Neuronal stem cell (in vitro differentiated cells): ENCODE measurements around the gene SLC36A4.
"Not testable (repeated sequence)": the region's sequence is repeated elsewhere in the genome, so short reads cannot be mapped to it uniquely, and the experiment has no call there.

Source experiments
- DNase-seq: peaks from one replicate; pipeline ENCODE4 v3.0.0-alpha.2; 2013; ENCODE audit warnings: low spot score
- H2AFZ ChIP-seq: one replicate; pipeline ENCODE4 v1.6.1; 2013; ENCODE audit warnings: mild to moderate bottlenecking, low read length, inconsistent platforms
- H2AK5ac ChIP-seq: 2 replicates; pipeline ENCODE4 v1.6.1; 2013; ENCODE audit warnings: low read depth, mild to moderate bottlenecking, inconsistent platforms, low read length, moderate library complexity, mixed read lengths
- H2BK120ac ChIP-seq: 2 replicates; pipeline ENCODE4 v1.6.1; 2013; ENCODE audit warnings: low read depth, mild to moderate bottlenecking, inconsistent platforms, low read length, moderate library complexity, mixed read lengths
- H2BK12ac ChIP-seq: one replicate; pipeline ENCODE4 v1.6.1; 2013; ENCODE audit warnings: low read length, inconsistent platforms
- H2BK15ac ChIP-seq: 2 replicates; pipeline ENCODE4 v1.6.1; 2013; ENCODE audit warnings: mild to moderate bottlenecking, low read length, inconsistent platforms, mixed read lengths
- H2BK5ac ChIP-seq: one replicate; pipeline ENCODE4 v1.6.1; 2013; ENCODE audit warnings: inconsistent platforms, mild to moderate bottlenecking, low read length, moderate library complexity
- H3K14ac ChIP-seq: one replicate; pipeline ENCODE4 v1.6.1; 2013; ENCODE audit warnings: low read length, inconsistent platforms
- H3K18ac ChIP-seq: 2 replicates; pipeline ENCODE4 v1.6.1; 2013; ENCODE audit warnings: low read length, inconsistent platforms
- H3K23ac ChIP-seq: 2 replicates; pipeline ENCODE4 v1.6.1; 2013; ENCODE audit warnings: low read depth, mild to moderate bottlenecking, mixed read lengths, low read length, inconsistent platforms; ENCODE audit not compliant: poor library complexity
- H3K27ac ChIP-seq: replicated peaks from 3 replicates; pipeline ENCODE4 v1.5.1; 2013; ENCODE audit warnings: low read length, inconsistent platforms
- H3K27me3 ChIP-seq, 3 experiments: 2 replicates each; pipeline ENCODE4 v1.6.1; 2013; ENCODE audit warnings: low read length in 3 of 3, mild to moderate bottlenecking in 2 of 3, inconsistent platforms in 1 of 3, low read depth in 1 of 3, mixed read lengths in 1 of 3, moderate library complexity in 1 of 3; ENCODE audit not compliant: control insufficient read depth in 3 of 3, insufficient read depth in 3 of 3
- H3K36me3 ChIP-seq, 2 donors: replicated peaks in 1 of 2; 2 replicates each; pipeline ENCODE4 v1.6.1; 2013; ENCODE audit warnings: low read length in 2 of 2; ENCODE audit not compliant: control insufficient read depth in 2 of 2, insufficient read depth in 2 of 2
- H3K4ac ChIP-seq: 2 replicates; pipeline ENCODE4 v1.6.1; 2013; ENCODE audit warnings: inconsistent platforms, mild to moderate bottlenecking, low read length, moderate library complexity
- H3K4me1 ChIP-seq, 2 donors: 1 replicate in 1 of 2; 2 replicates in 1 of 2; pipeline ENCODE4 v1.6.1; 2013; ENCODE audit warnings: low read length in 2 of 2, low read depth in 1 of 2; ENCODE audit not compliant: control insufficient read depth in 2 of 2, insufficient read depth in 1 of 2
- H3K4me2 ChIP-seq: one replicate; pipeline ENCODE4 v1.6.1; 2013; ENCODE audit warnings: mild to moderate bottlenecking, low read length, inconsistent platforms; ENCODE audit not compliant: insufficient read depth, poor library complexity, severe bottlenecking
- H3K4me3 ChIP-seq, 2 donors: 2 replicates each; pipeline ENCODE4 v1.5.1; 2013; ENCODE audit warnings: low read length in 2 of 2, mild to moderate bottlenecking in 2 of 2, inconsistent platforms in 1 of 2, moderate library complexity in 1 of 2
- H3K79me1 ChIP-seq: one replicate; pipeline ENCODE4 v1.6.1; 2013; ENCODE audit warnings: low read depth, mild to moderate bottlenecking, inconsistent platforms, low read length, moderate library complexity
- H3K9ac ChIP-seq: one replicate; pipeline ENCODE4 v1.6.1; 2013; ENCODE audit warnings: mild to moderate bottlenecking, low read depth, low read length, inconsistent platforms; ENCODE audit not compliant: poor library complexity
- H3K9me3 ChIP-seq, 2 donors: replicated peaks in 1 of 2; 2 replicates each; pipeline versions ENCODE3 to v1.6.1; 2013; ENCODE audit warnings: low read length in 2 of 2, mild to moderate bottlenecking in 2 of 2, inconsistent platforms in 1 of 2, low read depth in 1 of 2, mixed read lengths in 1 of 2, moderate library complexity in 1 of 2; ENCODE audit not compliant: control insufficient read depth in 2 of 2, insufficient read depth in 1 of 2
- H4K8ac ChIP-seq: one replicate; pipeline ENCODE4 v1.6.1; 2013; ENCODE audit warnings: low read depth, mild to moderate bottlenecking, inconsistent platforms, low read length, moderate library complexity
- H4K91ac ChIP-seq: one replicate; pipeline ENCODE4 v1.6.1; 2013; ENCODE audit warnings: low read length, low read depth, mild to moderate bottlenecking, inconsistent platforms; ENCODE audit not compliant: poor library complexity
- WGBS, 2 donors: extraction: QIAGEN DNeasy Blood & Tissue Kit; methylation state at CpG; one replicate each; pipeline ENCODE4 v1.1.7; 2013; ENCODE audit warnings: missing lambda C conversion rate in 2 of 2, mixed read lengths in 1 of 2; ENCODE audit not compliant: insufficient read length in 2 of 2, insufficient replicate concordance in 1 of 2; ENCODE audit errors: extremely low coverage in 2 of 2; 5-methylcytosine and 5-hydroxymethylcytosine counted together

SLC36A4 gene

DNA sequence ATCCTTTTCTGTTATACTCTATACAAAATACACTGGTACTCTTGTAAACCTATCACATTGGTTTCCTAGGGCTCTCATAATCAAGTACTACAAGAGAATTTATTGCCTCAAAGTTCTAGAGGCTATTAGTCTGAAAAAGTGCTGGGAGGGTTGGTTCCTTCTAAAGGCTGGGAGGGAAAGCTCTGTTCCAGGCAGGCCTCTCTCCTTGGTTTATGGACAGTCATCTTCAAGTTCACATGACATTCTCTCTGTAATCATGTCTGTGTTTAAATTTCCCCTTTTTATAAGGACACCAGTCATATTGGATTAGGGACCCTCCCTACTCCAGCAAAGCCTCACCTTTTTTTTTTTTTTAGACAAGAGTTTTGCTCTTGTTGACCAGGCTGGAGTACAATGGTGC lies 9.1 kb downstream of the SLC36A4 start:
- H3K23ac ChIP-seq = no peak overlapping the region
- H3K4ac ChIP-seq = no peak overlapping the region
- no peak overlapping the region for H2BK5ac ChIP-seq
- H4K91ac ChIP-seq = no peak overlapping the region
- H3K9me3 ChIP-seq = peaks cover 2 to 61% of the 10 kb centered on the region in 2 donors
- no peak overlapping the region for H3K27ac ChIP-seq
- no peak overlapping the region for H3K4me3 ChIP-seq
- no peak overlapping the region for H2BK120ac ChIP-seq
- H3K9ac ChIP-seq = no peak overlapping the region
- no peak overlapping the region for H2BK15ac ChIP-seq
- H3K4me2 ChIP-seq = no peak overlapping the region
- no peak overlapping the region for H2BK12ac ChIP-seq
- H3K18ac ChIP-seq = no peak overlapping the region
- no peak overlapping the region for H3K14ac ChIP-seq
- H3K79me1 ChIP-seq = no peaks in the 10 kb centered on the region
- H3K36me3 ChIP-seq = peaks cover 0 to 22% of the 10 kb centered on the region in 2 donors
- no peak overlapping the region for H4K8ac ChIP-seq
- no peaks in the 10 kb centered on the region for H3K27me3 ChIP-seq
- DNase-seq = no peak
- no peaks in the 10 kb centered on the region for H3K4me1 ChIP-seq
- H2AK5ac ChIP-seq = no peak overlapping the region
- H2AFZ ChIP-seq = no peak overlapping the region

GRCh38 chr11:93187290-93187689 lies 10.5 kb downstream of the SLC36A4 start:
- Histone ChIP-seq H3K36me3 (peaks cover 0 to 34% of the 10 kb centered on the region in 2 donors), H3K4me1 (no peaks in the 10 kb centered on the region), H3K27me3 (no peaks in the 10 kb centered on the region), H4K91ac (no peak overlapping the region), H3K79me1 (no peaks in the 10 kb centered on the region), H2BK15ac (no peak overlapping the region), H3K14ac (no peak overlapping the region), H3K27ac (no peak overlapping the region), H3K4me3 (no peak overlapping the region), H2BK5ac (no peak overlapping the region), H3K9ac (no peak overlapping the region), H2BK120ac (no peak overlapping the region), H3K4me2 (no peak overlapping the region), H3K23ac (no peak overlapping the region), H4K8ac (no peak overlapping the region), H2AFZ (no peak overlapping the region), H2AK5ac (no peak overlapping the region), H3K4ac (no peak overlapping the region), H3K18ac (no peak overlapping the region), H2BK12ac (no peak overlapping the region), H3K9me3 (peaks cover 2 to 47% of the 10 kb centered on the region in 2 donors)
- DNase-seq = no peak

DNA sequence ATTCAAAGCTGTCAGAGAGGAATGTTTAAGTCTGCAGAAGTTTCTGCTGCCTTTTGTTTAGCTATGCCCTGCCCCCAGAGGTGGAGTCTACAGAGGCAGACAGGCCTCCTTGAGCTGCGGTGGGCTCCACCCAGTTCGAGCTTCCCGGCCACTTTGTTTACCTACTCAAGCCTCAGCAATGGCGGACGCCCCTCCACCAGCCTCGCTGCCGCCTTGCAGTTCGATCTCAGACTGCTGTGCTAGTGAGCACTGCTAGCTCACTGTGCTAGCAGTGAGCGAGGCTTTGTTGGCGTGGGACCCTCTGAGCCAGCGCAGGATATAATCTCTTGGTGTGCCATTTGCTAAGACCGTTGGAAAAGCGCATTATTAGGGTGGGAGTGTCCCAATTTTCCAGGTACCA lies 19.9 kb downstream of the SLC36A4 start:
- peaks cover 7 to 40% of the 10 kb centered on the region in 2 donors for H3K9me3 ChIP-seq
- not testable (repeated sequence) for H2AK5ac ChIP-seq, H2BK5ac ChIP-seq, H4K8ac ChIP-seq, H2BK12ac ChIP-seq, H3K14ac ChIP-seq, H2AFZ ChIP-seq, H3K4ac ChIP-seq, H2BK120ac ChIP-seq, H3K9ac ChIP-seq, H3K4me2 ChIP-seq, H3K18ac ChIP-seq, H2BK15ac ChIP-seq, H3K27ac ChIP-seq, H3K4me1 ChIP-seq, H3K79me1 ChIP-seq, H3K23ac ChIP-seq, H3K4me3 ChIP-seq, H3K27me3 ChIP-seq, H4K91ac ChIP-seq, DNase-seq
- WGBS, 2 donors = no CpG with 5 or more reads among the region's 13 CpGs
- peaks cover 14 to 62% of the 10 kb centered on the region in 2 donors for H3K36me3 ChIP-seq

DNA sequence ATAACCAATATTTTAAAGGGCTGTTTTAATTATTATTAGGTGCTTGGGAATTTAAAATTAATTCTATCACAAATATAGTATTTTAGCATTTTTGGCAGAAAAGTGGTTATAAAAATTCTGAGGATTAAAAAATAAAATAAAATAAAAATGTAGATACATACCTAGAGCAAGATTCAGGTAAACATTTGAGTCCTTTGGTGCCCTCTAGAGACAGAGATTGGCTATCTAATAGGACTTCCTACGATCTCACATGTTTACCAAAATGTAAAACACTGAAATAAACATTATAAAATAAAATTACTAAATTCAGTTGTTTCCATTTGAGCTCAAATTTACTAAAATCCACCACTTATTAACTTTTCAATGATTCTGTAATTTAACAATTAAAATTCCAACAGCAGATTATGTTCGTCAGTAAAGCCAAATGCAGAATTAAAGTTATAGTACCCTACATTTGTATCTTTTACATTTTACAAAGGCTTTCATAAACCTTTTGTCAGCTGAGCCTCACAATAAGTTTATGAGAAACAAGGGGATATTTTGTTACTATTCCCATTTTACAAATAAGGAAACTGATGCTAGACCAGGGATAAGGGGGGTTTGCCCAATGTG lies 27.7 kb downstream of the SLC36A4 start:
- Histone ChIP-seq H3K27me3 (no peaks in the 10 kb centered on the region), H3K9ac (no peak overlapping the region), H2AK5ac (no peak overlapping the region), H3K27ac (no peak overlapping the region), H3K9me3 (peaks cover 0 to 2% of the 10 kb centered on the region in 2 donors), H3K4me3 (no peak overlapping the region), H3K4me2 (no peak overlapping the region), H3K18ac (no peak overlapping the region), H2BK120ac (no peak overlapping the region), H2BK5ac (no peak overlapping the region), H2AFZ (no peak overlapping the region), H3K79me1 (no peaks in the 10 kb centered on the region), H4K8ac (no peak overlapping the region), H3K36me3 (peaks cover 4 to 45% of the 10 kb centered on the region in 2 donors), H3K14ac (no peak overlapping the region), H2BK15ac (no peak overlapping the region), H4K91ac (no peak overlapping the region), H3K23ac (no peak overlapping the region), H3K4ac (no peak overlapping the region), H3K4me1 (no peaks in the 10 kb centered on the region), H2BK12ac (no peak overlapping the region)
- WGBS, 2 donors = no CpG with 5 or more reads among the region's 2 CpGs
- DNase-seq = no peak
